Vagina (tissue), 2 donors: ENCODE data around the gene PLOD1. TPM values are rescaled to one million over a fixed set of nuclear protein-coding genes. Genes with fewer than 3 reads are reported as not detected.
"Not testable (repeated sequence)": the region's sequence is repeated elsewhere in the genome, so short reads cannot be mapped to it uniquely, and the experiment has no call there.

ENCODE experiments used
- DNase-seq, 2 donors: peaks; one replicate each; pipeline ENCODE4 v3.0.0-alpha.2; 2017; ENCODE audit errors: extremely low spot score in 2 of 2
- H3K27ac ChIP-seq: fragments of 200-600 bp; sonication (generic); one replicate; pipeline ENCODE4 v1.5.1; 2019
- H3K27me3 ChIP-seq: fragments of 200-600 bp; sonication (generic); one replicate; pipeline ENCODE4 v1.5.1; 2019
- H3K36me3 ChIP-seq, 2 donors: fragments of 200-600 bp; sonication (generic); one replicate each; pipeline ENCODE4 v1.5.1; 2017 to 2019
- H3K4me1 ChIP-seq: fragments of 200-600 bp; sonication (generic); one replicate; pipeline ENCODE4 v1.5.1; 2019
- H3K4me3 ChIP-seq, 2 donors: fragments of 200-600 bp; sonication (generic); 1 replicate in 1 of 2; 2 replicates in 1 of 2; pipeline ENCODE4 v1.5.1; 2016 to 2019
- H3K9me3 ChIP-seq: fragments of 200-600 bp; sonication (generic); one replicate; pipeline ENCODE4 v1.5.1; 2019
- CTCF ChIP-seq, 3 experiments: fragments of 450-650 bp in 2 of 3; fragments of 200-600 bp in 1 of 3; sonication (generic) in 1 of 3; IDR thresholded peaks; one replicate each; pipeline ENCODE4 v1.5.1; 2017 to 2019; ENCODE audit warnings: antibody characterized with exemption in 3 of 3, mild to moderate bottlenecking in 2 of 3, moderate library complexity in 2 of 3
- POLR2A ChIP-seq, 2 donors: fragments of 450-650 bp; IDR thresholded peaks; one replicate each; pipeline ENCODE4 v1.6.1; 2017; ENCODE audit warnings: antibody characterized with exemption in 2 of 2, mild to moderate bottlenecking in 2 of 2, moderate library complexity in 2 of 2
- POLR2AphosphoS5 ChIP-seq, 2 donors: sonication (generic); formaldehyde crosslinking; IDR thresholded peaks; one replicate each; pipeline ENCODE4 v1.9.0; 2017; ENCODE audit warnings: antibody characterized with exemption in 2 of 2, mild to moderate bottlenecking in 2 of 2, low read depth in 1 of 2; ENCODE audit not compliant: insufficient read depth in 1 of 2
- intact Hi-C: fragments of 100-400 bp; cut with DNase I; formaldehyde crosslinking; loops from one replicate; pipeline ENCODE4 v1.15.1; 2023
- total RNA-seq: library from RNA; depleted of rRNA; stranded (reverse); fragments of >200 nt; gene quantifications from one replicate; pipeline ENCODE4 v1.2.3, GENCODE V29; 2016

Gene PLOD1
- total RNA-seq, 1 donor from 2014 or later, result 42.2 TPM

- no peak for TF ChIP-seq POLR2AphosphoS5 (IDR thresholded peaks at IDR 0.05; ENCODE audit: insufficient read depth in 1 of 2, low read depth in 1 of 2)
- no peak for TF ChIP-seq POLR2A (IDR thresholded peaks at IDR 0.05)
- TF ChIP-seq CTCF (IDR thresholded peaks at IDR 0.05), result no peak
- Histone ChIP-seq H3K4me3 (no peak overlapping the region), H3K9me3 (no peaks in the 10 kb centered on the region), H3K4me1 (no peaks in the 10 kb centered on the region), H3K36me3 (no peaks in the 10 kb centered on the region), H3K27me3 (no peaks in the 10 kb centered on the region), H3K27ac (no peak overlapping the region)
- intact Hi-C loops, result no loop called here
- no peak for DNase-seq
Measured at GRCh38 chr1:11888206-11888876, 46.2 kb upstream of the PLOD1 start.

GRCh38 chr1:11888877-11889208 is 45.7 kb upstream of the PLOD1 start:
- Histone ChIP-seq H3K9me3 (no peaks in the 10 kb centered on the region), H3K27ac (no peak overlapping the region), H3K4me3 (no peak overlapping the region), H3K36me3 (no peaks in the 10 kb centered on the region), H3K4me1 (no peaks in the 10 kb centered on the region), H3K27me3 (no peaks in the 10 kb centered on the region)
- TF ChIP-seq POLR2AphosphoS5 (IDR thresholded peaks at IDR 0.05; ENCODE audit: insufficient read depth in 1 of 2, low read depth in 1 of 2) (no peak), POLR2A (IDR thresholded peaks at IDR 0.05) (no peak), CTCF (IDR thresholded peaks at IDR 0.05) (no peak)
- intact Hi-C loops, result no loop called here
- DNase-seq, result no peak

- Histone ChIP-seq H3K4me1 (no peaks in the 10 kb centered on the region), H3K27me3 (no peaks in the 10 kb centered on the region), H3K27ac (no peak overlapping the region), H3K4me3 (no peak overlapping the region), H3K9me3 (no peaks in the 10 kb centered on the region), H3K36me3 (no peaks in the 10 kb centered on the region)
- TF ChIP-seq CTCF (IDR thresholded peaks at IDR 0.05) (no peak), POLR2AphosphoS5 (IDR thresholded peaks at IDR 0.05; ENCODE audit: insufficient read depth in 1 of 2, low read depth in 1 of 2) (no peak), POLR2A (IDR thresholded peaks at IDR 0.05) (no peak)
- no peak for DNase-seq
- intact Hi-C loops, result loop anchor here (5.0 kb wide), 1 partner anchor 49 kb away; no protein-coding TSS in a partner anchor
Measured at GRCh38 chr1:11891433-11892186, 42.9 kb upstream of the PLOD1 start.

GRCh38 chr1:11893907-11894251 is 40.6 kb upstream of the PLOD1 start:
- Histone ChIP-seq H3K27ac (no peak overlapping the region), H3K27me3 (no peaks in the 10 kb centered on the region), H3K4me1 (no peaks in the 10 kb centered on the region), H3K9me3 (no peaks in the 10 kb centered on the region), H3K4me3 (no peak overlapping the region), H3K36me3 (no peaks in the 10 kb centered on the region)
- TF ChIP-seq CTCF (IDR thresholded peaks at IDR 0.05), result peak; percentile 41 to 66 (median 52)
- TF ChIP-seq POLR2AphosphoS5 (IDR thresholded peaks at IDR 0.05; ENCODE audit: insufficient read depth in 1 of 2, low read depth in 1 of 2), result no peak
- DNase-seq, result no peak
- intact Hi-C loops, result loop anchor here (5.0 kb wide), 1 partner anchor 52 kb away; no protein-coding TSS in a partner anchor

- H3K4me1 ChIP-seq, H3K36me3 ChIP-seq, H3K27ac ChIP-seq, DNase-seq, H3K9me3 ChIP-seq, H3K27me3 ChIP-seq, H3K4me3 ChIP-seq: not testable (repeated sequence)
- intact Hi-C loops, result loop anchor here (5.0 kb wide), 1 partner anchor 52 kb away; no protein-coding TSS in a partner anchor
Measured at GRCh38 chr1:11894501-11894900, 40.0 kb upstream of the PLOD1 start.
